Heart right ventricle (tissue), 16 donors: ENCODE results near the gene ABI3BP. TPM values are rescaled to one million over a fixed set of nuclear protein-coding genes. Genes with fewer than 3 reads are reported as not detected.

Experiments
- ATAC-seq, 8 donors: fragments of 200-7000 bp; cut with Tn5 transposase; one replicate each; pipeline ENCODE4 v1.9.1; 2020; ENCODE audit warnings: mild to moderate bottlenecking in 8 of 8, moderate library complexity in 8 of 8, moderate number of reproducible peaks in 1 of 8
- DNase-seq, 2 donors: peaks; one replicate each; pipeline ENCODE4 v3.0.0-alpha.2; 2020
- H3K27ac ChIP-seq, 10 donors: fragments of 200-600 bp; sonication (generic) in 2 of 10; one replicate each; pipeline versions ENCODE4 v1.5.0 to v1.8.0; 2020 to 2022; ENCODE audit warnings: mild to moderate bottlenecking in 3 of 10
- H3K27me3 ChIP-seq, 7 donors: fragments of 200-600 bp; one replicate each; pipeline ENCODE4 v1.8.0; 2021 to 2022; ENCODE audit warnings: mild to moderate bottlenecking in 2 of 7
- H3K36me3 ChIP-seq, 9 donors: fragments of 200-600 bp; sonication (generic) in 1 of 9; one replicate each; pipeline versions ENCODE4 v1.5.0 to v1.8.0; 2020 to 2022; ENCODE audit warnings: mild to moderate bottlenecking in 2 of 9
- H3K4me1 ChIP-seq, 9 donors: fragments of 200-600 bp; sonication (generic) in 1 of 9; one replicate each; pipeline versions ENCODE4 v1.5.0 to v1.8.0; 2020 to 2022; ENCODE audit warnings: mild to moderate bottlenecking in 4 of 9
- H3K4me3 ChIP-seq, 10 donors: fragments of 200-600 bp; sonication (generic) in 2 of 10; one replicate each; pipeline versions ENCODE4 v1.5.0 to v1.8.0; 2020 to 2022; ENCODE audit warnings: mild to moderate bottlenecking in 7 of 10, moderate library complexity in 2 of 10
- H3K9me3 ChIP-seq, 11 donors: fragments of 200-600 bp in 10 of 11; sonication (generic) in 2 of 11; one replicate each; pipeline versions ENCODE4 v1.5.0 to v1.8.0; 2013 to 2022; ENCODE audit warnings: mild to moderate bottlenecking in 2 of 11, control low read depth in 1 of 11, moderate library complexity in 1 of 11
- WGBS, 2 donors: extraction: QIAGEN DNeasy Blood & Tissue Kit; methylation state at CpG; one replicate each; pipeline ENCODE4 v1.1.7; 2013; ENCODE audit warnings: inconsistent platforms in 1 of 2; 5-methylcytosine and 5-hydroxymethylcytosine counted together
- intact Hi-C, 10 donors: fragments of 100-400 bp; cut with DNase I; formaldehyde crosslinking; loops; one replicate each; pipeline versions ENCODE4 v1.11.1 to v1.14.2; 2022
- polyA plus RNA-seq, 2 donors: library from polyadenylated mRNA; stranded (reverse); fragments of 200-250 nt; gene quantifications; one replicate each; pipeline ENCODE4 v1.2.3, GENCODE V29; 2013
- total RNA-seq, 10 donors: library from RNA; stranded (reverse); fragmentation: NEBNext Ultra II Directional in 3 of 10; extraction: Animal tissue kit (Norgen Biotek cat#: 25700) in 3 of 10; gene quantifications; one replicate each; pipeline versions ENCODE4 v1.2.1 to v1.2.4, GENCODE V29; 2021 to 2023
- TF ChIP-seq, protein P1 (sequence below), 9 donors: fragments of 200-600 bp; sonication (generic) in 2 of 9; IDR thresholded peaks; one replicate each; pipeline versions ENCODE4 v1.5.0 to v1.8.0; 2021 to 2022; ENCODE audit warnings: antibody characterized with exemption in 9 of 9, mild to moderate bottlenecking in 5 of 9, moderate library complexity in 1 of 9
- donor health status: Arrhythmogenic right ventricular cardiomyopathy.
- donor health status: ischemic (EF 13 %, LVEDD 7.1; RV severe dilation, severe dysfunction).
- donor health status: healthy with polysubstance abuse.
- donor health status: DM: no; HTN: yes; CAD: no.
- donor health status: DM: no; HTN: no; CAD: no.
- donor health status: ischemic (EF 25% LVEDD 6.9; RV normal size, moderate dysfunction).
- donor health status: ischemic (EF 25% LVEDD 5.7; RV mildly dilated, moderate dysfunction).
- donor health status: healthy.
- donor health status: DM: yes; HTN: yes; CAD: no.
- donor health status: Ischemic cardiomyopathy.
- donor health status: ischemic (EF 35%, LVEDD 5.7; RV mildly dilated, moderate dysfunction).
- donor health status: nonischemic (EF 11% LVEDD 7.7; RV severe dilation, severe dysfunction).
- donor health status: DM: yes; HTN: yes; CAD: no.
- donor health status: PGD.
- donor health status: ischemic (EF 29% LVEDD 5.4; RV normal size, mild dysfunction).
- donor health status: nonischemic (EF 23%, LVEDD 6.1; RV moderate dilation, normal function).

ABI3BP gene
- total and polyA plus RNA-seq, 12 donors = 11.7 to 90.2 (median 26.5) TPM

DNA sequence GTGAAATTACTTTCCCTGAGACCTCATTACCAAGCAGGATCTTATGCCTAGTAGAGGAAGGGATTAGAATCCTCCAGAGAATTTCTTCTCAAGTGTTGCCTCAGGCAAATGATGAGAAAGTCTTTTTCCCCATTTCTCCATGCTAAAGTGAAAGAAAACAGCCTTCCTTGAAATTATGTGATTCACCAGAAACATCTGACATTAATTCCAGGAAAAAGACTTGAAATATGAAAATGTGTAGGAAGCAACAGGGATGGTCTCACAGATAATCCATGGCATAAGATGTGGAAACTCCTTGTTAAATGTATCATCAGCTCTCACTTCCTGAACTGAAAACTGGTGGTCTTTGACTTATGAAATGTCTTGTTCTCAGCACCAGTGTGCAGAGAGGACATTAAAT lies 17.9 kb upstream of the ABI3BP start:
- DNase-seq (no peak), ATAC-seq (no peak)
- TF ChIP-seq, protein P1, sequence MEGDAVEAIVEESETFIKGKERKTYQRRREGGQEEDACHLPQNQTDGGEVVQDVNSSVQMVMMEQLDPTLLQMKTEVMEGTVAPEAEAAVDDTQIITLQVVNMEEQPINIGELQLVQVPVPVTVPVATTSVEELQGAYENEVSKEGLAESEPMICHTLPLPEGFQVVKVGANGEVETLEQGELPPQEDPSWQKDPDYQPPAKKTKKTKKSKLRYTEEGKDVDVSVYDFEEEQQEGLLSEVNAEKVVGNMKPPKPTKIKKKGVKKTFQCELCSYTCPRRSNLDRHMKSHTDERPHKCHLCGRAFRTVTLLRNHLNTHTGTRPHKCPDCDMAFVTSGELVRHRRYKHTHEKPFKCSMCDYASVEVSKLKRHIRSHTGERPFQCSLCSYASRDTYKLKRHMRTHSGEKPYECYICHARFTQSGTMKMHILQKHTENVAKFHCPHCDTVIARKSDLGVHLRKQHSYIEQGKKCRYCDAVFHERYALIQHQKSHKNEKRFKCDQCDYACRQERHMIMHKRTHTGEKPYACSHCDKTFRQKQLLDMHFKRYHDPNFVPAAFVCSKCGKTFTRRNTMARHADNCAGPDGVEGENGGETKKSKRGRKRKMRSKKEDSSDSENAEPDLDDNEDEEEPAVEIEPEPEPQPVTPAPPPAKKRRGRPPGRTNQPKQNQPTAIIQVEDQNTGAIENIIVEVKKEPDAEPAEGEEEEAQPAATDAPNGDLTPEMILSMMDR (IDR thresholded peaks at IDR 0.05) = no peak
- intact Hi-C loops = no loop called here
- no peaks in the 10 kb centered on the region for H3K4me1 ChIP-seq
- H3K4me3 ChIP-seq = no peak overlapping the region
- no peaks in the 10 kb centered on the region for H3K36me3 ChIP-seq
- no peaks in the 10 kb centered on the region for H3K27me3 ChIP-seq
- peaks cover 0 to 27% (median 4%) of the 10 kb centered on the region in 11 donors for H3K9me3 ChIP-seq
- H3K27ac ChIP-seq = peak overlapping the region in 2 of 10 donors; percentile 11 to 68

DNA sequence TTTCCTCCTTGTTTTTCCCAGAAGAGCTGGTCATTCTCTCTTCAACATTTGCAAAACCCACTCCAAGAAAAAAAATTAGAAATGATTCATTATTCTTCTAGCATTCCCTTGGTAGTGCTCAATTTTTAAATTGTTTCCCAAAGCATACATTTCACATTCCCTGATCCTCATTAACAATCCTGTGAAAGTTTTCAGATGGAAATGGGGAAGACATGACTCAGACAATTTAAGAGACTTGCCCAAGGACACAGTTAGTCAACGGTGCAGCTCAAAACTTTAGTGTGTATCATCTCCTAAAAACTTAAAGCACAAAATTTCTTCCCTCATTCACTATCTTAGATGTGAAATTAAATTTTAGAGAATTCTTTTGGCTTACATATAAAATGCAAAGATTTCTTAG lies 17.1 kb upstream of the ABI3BP start:
- WGBS, 2 donors = 65 to 94% methylated on average over 1 of the region's 1 CpG
- no peak overlapping the region for H3K4me3 ChIP-seq
- H3K27ac ChIP-seq = peak overlapping the region in 2 of 10 donors; percentile 11 to 68
- peaks cover 0 to 27% (median 4%) of the 10 kb centered on the region in 11 donors for H3K9me3 ChIP-seq
- no peak for ATAC-seq
- no peaks in the 10 kb centered on the region for H3K4me1 ChIP-seq
- no peaks in the 10 kb centered on the region for H3K36me3 ChIP-seq
- no peak for DNase-seq
- H3K27me3 ChIP-seq = no peaks in the 10 kb centered on the region
- TF ChIP-seq, protein P1 (IDR thresholded peaks at IDR 0.05) = no peak
- intact Hi-C loops = no loop called here

DNA sequence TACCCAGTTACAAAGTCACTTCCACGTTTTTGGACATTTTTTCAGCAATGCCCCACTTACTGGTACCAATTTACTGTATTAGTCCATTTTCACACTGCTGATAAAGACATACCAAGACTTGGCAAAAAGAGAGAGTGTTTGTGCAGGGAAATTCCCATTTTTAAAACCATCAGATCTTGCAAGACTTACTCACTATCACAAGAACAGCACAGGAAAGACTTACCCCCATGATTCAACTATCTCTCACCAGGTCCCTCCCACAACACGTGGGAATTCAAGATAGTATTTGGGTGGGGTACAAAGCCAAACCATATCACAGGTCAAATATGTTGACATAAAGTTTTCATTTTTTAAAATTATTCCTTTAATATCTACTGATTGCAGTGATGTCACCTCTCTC lies 16.2 kb upstream of the ABI3BP start:
- no peak overlapping the region for H3K4me3 ChIP-seq
- H3K4me1 ChIP-seq = no peaks in the 10 kb centered on the region
- intact Hi-C loops = loop anchor here in 1 of 10 donors (2.0 kb wide), 1 partner anchor 23 kb away; no protein-coding TSS in a partner anchor
- H3K36me3 ChIP-seq = no peaks in the 10 kb centered on the region
- peak overlapping the region in 1 of 10 donors; percentile 68 for H3K27ac ChIP-seq
- TF ChIP-seq, protein P1 (IDR thresholded peaks at IDR 0.05) = no peak
- 38 to 40% methylated on average over 2 of the region's 2 CpGs for WGBS, 2 donors
- DNase-seq (no peak), ATAC-seq (no peak)
- peaks cover 0 to 31% (median 4%) of the 10 kb centered on the region in 11 donors for H3K9me3 ChIP-seq
- H3K27me3 ChIP-seq = no peaks in the 10 kb centered on the region

DNA sequence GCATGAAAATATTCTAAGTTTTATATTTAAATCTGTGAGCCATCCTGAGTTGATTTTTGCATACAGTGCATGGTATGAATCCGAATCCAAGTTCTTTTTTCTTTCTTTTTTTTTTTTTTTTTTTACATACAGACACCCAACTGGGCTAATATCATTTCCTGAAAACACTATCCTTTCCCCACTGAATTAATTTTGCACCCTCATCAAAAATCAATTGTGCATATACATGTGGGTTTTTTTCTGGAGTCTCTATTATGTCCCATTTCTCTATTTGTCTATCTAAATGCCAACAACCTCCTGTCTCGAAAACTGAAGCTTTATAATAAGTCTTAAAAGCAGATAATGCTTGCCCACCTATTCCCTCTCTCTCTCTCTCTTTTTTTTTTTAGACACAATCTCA lies 5.9 kb upstream of the ABI3BP start:
- no peaks in the 10 kb centered on the region for H3K36me3 ChIP-seq
- ATAC-seq = no peak
- 85 to 86% methylated on average over 2 of the region's 2 CpGs for WGBS, 2 donors
- no peak overlapping the region for H3K4me3 ChIP-seq
- no peaks in the 10 kb centered on the region for H3K27me3 ChIP-seq
- H3K9me3 ChIP-seq = peaks cover 0 to 13% (median 0%) of the 10 kb centered on the region in 11 donors
- TF ChIP-seq, protein P1 (IDR thresholded peaks at IDR 0.05) = no peak
- intact Hi-C loops = no loop called here
- no peak overlapping the region for H3K27ac ChIP-seq
- DNase-seq = no peak
- peaks cover 0 to 15% (median 0%) of the 10 kb centered on the region in 9 donors for H3K4me1 ChIP-seq
